Epithelial cell of proximal tubule (primary cell): ENCODE results near the gene DOK3. TPM values are rescaled to one million over a fixed set of nuclear protein-coding genes. Genes with fewer than 3 reads are reported as not detected.

ENCODE experiments used
- DNase-seq: peaks from one replicate; pipeline ENCODE4 v3.0.0-alpha.2; 2011; ENCODE audit warnings: low read depth
- H3K4me3 ChIP-seq: 2 replicates; pipeline ENCODE4 v1.5.1; 2011; ENCODE audit warnings: low read depth, mild to moderate bottlenecking, low read length
- total RNA-seq: library from RNA; depleted of rRNA; stranded (reverse); fragments of >200 nt; gene quantifications from 2 replicates; pipeline ENCODE4 v1.2.3, GENCODE V29; 2015
- TF ChIP-seq, protein P1 (sequence below): conservative IDR thresholded peaks from 2 replicates; pipeline ENCODE4 v1.5.1; 2012; ENCODE audit warnings: low read depth, mild to moderate bottlenecking, low read length

Gene DOK3
- total RNA-seq, 1 donor from 2014 or later, result 1.5 TPM

DNA sequence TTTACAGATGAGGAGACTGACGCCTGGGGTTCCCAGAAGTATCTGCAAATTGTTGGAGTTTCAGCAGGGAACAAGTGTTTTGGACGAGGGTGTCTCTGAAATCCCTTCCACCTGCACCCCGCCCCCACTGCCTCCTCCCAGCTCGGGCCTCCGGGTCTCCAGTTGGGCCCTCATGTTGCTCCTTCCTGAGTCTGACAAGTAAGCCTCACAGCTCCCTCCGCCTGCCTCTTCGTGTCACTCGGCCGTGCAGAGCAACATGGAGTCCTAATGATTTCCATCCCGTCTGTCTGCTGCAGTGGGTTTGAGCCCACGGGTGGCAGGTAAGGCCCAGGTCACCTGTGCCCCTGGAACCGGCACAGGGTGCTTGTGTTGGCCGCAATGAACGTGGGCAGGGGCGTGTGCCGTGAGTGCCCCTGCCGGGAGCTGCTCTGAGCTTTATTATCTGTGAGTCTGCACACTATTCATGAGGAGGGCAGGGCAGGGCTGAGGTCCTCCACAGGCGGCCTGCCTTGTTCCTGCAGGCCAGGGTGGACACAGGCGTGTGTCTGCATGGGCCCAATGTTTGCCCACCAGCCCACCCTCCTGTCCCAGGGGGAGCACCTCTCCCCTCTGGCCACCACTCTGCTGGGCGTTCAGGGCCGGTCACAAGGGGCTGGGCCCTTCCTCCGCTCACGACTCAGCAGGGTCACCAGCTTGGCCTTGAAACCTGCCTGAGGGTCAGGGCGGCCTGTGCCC is 6.1 kb downstream of the DOK3 start:
- H3K4me3 ChIP-seq, result no peak overlapping the region
- no peak for DNase-seq

DNA sequence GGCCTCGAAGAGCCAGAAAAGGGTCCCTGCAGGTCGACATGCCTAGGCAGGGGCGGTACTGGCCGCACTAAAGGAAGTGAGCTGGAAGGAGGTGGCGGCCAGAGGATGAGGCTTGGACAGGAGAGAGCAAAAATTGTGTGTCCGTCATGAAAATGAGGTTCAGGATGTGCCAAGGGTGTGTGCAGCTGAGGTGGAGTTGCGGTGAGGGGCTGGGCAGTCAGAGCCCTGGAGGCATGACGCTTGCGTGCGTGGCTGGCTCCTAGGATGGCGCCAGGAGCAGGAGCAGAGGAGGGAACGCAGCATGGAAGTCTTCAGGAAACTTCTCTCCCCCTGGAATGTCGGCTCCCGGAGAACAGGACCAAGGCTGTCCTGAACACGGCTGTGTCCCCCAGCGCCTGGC is 6.7 kb downstream of the DOK3 start:
- TF ChIP-seq, protein P1, sequence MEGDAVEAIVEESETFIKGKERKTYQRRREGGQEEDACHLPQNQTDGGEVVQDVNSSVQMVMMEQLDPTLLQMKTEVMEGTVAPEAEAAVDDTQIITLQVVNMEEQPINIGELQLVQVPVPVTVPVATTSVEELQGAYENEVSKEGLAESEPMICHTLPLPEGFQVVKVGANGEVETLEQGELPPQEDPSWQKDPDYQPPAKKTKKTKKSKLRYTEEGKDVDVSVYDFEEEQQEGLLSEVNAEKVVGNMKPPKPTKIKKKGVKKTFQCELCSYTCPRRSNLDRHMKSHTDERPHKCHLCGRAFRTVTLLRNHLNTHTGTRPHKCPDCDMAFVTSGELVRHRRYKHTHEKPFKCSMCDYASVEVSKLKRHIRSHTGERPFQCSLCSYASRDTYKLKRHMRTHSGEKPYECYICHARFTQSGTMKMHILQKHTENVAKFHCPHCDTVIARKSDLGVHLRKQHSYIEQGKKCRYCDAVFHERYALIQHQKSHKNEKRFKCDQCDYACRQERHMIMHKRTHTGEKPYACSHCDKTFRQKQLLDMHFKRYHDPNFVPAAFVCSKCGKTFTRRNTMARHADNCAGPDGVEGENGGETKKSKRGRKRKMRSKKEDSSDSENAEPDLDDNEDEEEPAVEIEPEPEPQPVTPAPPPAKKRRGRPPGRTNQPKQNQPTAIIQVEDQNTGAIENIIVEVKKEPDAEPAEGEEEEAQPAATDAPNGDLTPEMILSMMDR, result no peak
- no peak for DNase-seq
- H3K4me3 ChIP-seq, result no peak overlapping the region

More for the DNA sequence above, 6.1 kb downstream of the DOK3 start:
- TF ChIP-seq, protein P1, result no peak

DNA sequence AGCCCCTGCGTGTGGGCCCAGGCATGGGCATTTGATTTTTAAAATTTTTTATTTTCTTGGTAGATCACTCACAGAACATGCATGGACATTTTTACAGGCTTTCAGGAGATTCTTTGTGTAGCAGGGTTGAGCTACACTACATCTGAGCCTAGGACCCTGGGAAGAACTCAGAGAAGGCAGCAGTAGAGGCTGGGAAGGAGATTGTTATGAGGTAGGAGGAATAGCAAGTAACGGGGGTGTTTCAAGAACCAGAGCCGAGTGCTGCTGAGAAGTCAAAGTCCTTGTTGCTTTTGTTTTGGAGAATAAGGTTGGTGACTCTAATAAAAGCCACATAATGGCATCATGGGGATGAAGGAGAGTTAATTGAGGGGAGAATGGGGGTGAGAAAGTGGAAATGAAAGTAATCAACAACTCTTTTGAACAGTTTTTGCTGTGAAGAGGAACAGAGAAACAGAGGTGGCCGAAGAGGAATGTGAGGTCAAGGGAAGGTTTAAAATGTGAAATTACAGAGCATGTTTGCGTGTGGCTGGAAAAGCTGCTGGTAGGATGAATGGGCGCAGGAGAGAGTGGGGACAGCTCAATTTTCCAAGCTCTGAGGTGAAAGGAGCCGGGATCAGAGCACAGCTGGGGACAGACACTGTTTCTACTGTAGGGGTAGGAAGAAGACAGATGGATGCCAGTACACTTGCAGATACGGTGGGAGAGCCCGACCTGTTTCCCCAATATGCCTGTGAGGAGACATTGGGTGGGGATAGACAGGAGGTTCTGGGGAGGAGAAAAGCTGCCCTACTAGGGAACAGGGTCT is 7.5 kb downstream of the DOK3 start:
- TF ChIP-seq, protein P1, result no peak
- DNase-seq, result no peak
- H3K4me3 ChIP-seq, result no peak overlapping the region

DNA sequence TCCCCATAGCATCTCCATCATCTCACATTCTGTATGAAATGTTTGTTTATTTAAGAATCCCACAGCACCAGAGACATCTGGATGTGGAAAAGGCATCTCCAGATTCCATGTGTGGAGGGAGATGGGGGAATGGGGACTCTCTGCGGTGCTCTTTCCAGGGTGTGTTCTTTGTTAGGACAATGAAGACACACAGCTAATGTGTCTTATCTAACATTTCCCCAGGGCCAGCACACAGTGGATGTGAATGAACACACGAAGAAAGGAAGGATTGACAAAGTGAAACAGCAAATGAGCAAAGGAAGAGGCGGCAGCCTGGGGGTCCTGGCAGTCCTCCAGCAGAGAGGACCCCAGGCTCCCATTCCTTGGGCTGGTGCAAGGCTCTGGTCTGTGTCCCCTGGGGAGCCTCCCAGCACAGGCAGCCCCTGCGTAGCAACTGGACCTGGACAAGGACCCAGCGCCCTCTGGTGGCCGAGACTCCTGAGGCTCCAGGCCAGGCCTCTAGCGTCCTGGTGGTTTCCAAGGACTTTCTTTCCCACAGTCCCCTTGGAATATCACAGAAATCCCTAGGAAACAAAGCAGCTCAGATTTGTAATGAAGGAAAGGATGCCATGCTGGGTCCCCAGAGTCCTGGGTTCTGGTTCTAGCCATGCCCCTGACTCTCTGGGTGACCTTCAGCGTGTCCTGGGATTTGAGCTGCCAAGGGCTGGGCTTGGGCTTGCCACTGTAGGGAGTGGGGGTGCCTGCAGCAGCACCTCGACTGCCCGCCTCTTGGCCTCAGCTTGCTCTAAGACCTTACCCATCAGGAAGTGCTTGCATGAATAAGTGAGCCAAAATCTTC is 8.7 kb downstream of the DOK3 start:
- no peak for DNase-seq
- TF ChIP-seq, protein P1, result peak; percentile 95
- no peak overlapping the region for H3K4me3 ChIP-seq

DNA sequence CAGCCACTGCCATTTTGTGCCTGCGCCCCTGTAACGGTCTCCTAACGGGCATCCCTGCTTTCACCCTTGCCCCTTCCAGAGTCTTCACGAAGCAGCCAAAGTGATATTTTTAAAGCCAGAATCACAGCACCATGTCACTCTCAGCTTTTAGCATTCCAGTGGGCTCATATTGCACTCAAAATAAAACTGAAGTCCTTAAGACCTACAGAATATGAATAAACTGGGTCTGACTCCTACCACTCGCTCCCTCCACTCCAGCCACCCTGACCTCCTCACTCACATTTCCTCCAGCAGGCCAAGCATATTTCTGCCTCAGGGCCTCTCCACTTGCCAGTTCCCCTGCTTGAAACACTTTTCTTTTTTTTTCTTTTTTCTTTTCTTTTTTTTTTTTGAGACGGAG is 9.8 kb downstream of the DOK3 start:
- no peak overlapping the region for H3K4me3 ChIP-seq
- TF ChIP-seq, protein P1, result no peak
- no peak for DNase-seq

DNA sequence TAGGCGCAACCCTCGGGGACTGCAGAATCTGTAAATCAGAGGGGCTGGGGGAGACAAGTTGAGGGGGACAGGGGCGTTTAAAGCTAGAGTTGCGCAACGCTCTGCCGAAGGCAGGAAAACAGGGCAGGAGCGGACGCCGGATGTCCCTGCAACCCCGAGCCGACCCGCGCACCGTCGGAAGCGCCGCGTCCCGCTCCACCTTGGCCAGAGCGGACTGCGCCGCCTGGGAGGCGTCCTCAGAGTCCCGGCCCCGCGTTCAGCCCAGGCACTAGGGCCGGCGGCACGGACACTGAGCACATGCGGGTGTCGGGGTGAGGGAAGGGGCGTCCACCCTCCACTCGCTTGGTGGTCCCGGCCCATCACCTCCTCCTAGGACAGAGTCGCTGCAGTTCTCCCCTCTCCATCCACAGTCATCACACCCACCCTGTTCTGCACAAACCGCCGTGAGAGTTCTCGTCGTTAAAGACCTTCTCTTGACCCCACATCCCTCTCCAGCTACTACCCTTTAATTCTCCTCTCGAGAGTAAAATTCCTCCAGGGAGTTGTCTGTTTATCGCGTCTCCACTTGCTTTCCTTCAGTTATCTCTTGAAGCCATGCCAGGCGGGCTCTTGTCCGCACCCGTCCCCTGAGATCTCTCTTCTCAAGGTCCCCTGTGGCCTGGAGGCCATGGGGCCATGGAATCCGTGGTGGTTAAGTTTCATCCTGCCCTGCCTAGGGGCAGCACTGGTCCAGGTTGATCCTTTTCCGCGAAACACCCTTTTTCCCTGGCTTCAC is 11.4 kb downstream of the DOK3 start:
- no peak for DNase-seq
- peak overlapping the region; percentile 89 for H3K4me3 ChIP-seq
- TF ChIP-seq, protein P1, result no peak
